Endothelial cell of hepatic sinusoid (primary cell): ENCODE data around the gene CREB5.
"Not testable (repeated sequence)": the region's sequence is repeated elsewhere in the genome, so short reads cannot be mapped to it uniquely, and the experiment has no call there.

Experiments used
- in situ Hi-C: cut with HindIII; loops from 2 replicates; pipeline ENCODE4 v1.10.0; 2017; ENCODE audit warnings: low sequenced_read_pairs

The CREB5 gene

DNA sequence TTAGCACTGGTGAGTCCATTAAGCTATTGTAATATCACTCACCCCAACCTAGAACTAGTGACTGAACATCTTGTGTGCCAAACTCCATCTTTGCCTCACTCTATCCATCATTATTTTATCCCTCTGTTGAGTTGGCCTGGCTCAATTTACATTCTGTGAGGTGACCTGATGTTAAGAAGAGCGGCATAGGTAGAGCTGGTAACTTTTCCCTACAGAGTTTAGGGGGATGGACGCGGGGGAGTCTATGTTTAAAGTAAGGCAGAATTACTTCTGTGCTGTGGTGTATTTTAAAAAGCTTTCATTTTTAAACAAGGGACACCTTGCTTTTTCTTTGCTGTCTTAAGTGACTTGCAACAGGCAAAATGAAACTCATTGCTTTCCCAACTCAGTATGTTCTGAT lies 186.3 kb downstream of the CREB5 start:
- in situ Hi-C loops = no loop called here

DNA sequence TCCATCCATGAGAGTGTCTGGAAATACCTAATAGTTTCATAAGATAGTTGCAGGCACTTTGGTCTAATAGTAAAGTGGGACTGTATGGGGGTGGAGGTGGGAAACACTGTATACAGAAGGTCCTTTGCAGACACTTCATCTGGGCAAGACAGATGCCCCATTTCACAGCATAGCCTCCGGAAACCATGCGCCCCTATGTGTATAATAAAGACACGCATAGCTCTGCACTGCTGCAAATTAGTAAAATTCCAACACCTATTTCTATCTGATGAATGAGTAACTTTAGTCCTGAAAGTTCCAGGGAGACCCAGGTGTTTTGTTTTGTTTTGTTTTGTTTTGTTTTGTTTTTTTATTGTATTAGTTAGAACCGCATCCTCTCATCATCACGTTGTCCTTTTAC lies 187.1 kb downstream of the CREB5 start:
- in situ Hi-C loops = no loop called here

DNA sequence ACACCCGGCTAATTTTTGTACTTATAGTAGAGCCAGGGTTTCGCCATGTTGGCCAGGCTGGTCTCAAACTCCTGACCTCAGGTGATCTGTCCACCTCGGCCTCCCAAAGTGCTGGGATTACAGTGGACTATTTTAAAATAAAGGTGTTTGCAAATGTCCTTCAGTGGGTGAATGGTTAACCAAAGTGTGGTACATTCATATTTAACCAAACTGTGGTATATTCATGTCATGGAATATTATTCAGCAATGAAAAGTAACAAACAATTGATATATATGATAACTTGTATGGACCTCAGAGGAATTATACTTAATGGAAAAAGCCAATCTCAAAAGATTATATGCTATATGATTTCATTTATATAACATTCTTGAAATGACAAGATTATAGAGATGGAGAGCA lies 190.0 kb downstream of the CREB5 start:
- in situ Hi-C loops = no loop called here

DNA sequence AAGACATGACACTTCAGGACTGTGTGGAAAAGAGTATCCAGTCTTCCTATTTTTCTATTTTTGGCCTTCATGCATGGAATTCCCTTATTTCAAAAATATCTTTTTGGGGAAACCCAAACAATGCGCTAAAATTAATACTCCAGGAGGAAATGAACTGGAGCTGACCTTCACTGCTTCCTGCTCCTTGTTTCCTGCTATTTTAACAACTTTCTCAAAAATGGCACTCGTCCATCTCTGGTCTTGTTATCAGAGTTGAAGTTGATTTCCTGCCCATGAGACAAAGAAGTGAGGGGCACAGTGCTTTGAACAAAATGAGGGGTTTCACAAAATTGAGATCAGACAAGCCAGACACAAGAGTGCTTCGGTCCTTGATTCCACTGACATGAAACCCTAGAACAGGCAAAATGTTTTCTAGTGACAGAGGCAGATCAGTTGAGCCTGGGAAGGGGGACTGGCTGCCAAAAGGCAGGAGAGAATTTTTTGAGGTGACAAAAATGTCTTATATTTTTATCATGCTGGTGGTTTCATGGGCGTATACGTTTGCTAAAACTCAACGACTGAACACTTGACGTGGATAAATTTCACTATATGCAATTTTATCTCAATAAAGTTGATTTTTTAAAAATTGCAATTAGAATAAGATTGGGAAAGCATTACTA lies 193.2 kb downstream of the CREB5 start:
- in situ Hi-C loops = no loop called here

DNA sequence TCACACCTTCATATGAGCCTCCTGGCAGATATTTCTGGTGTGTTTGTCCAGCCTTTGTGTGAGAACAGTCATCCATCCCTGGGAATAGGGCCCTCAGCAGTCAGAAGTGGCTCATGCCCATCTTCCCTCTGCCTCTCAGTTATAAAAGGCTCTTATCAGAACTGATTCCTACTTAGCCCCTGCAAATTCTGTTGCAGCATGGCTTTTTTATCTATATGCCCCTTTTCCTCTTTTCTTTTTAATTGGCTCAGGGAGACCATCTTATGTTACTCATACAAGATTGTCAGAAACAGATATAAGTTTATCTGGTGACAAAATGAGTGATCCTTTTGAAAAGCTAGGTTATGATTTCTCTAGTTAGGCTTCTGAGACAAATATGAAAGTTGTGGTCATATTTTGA lies 194.1 kb downstream of the CREB5 start:
- in situ Hi-C loops = no loop called here

DNA sequence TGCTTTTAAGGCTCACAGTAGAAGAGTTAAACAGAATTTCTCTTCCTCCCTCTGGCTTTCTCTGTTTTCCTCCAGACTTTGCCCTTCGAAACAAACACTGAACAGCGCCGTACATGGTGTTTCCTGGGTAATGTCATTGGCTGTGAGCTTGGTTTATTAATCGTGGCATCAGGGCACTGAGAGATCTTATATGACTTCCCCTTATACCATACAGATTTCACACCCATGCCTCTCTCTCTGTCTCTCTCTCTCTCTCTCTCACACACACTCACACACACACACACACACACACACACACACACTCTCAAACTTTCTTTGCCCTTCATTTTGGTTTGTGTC lies 195.5 kb downstream of the CREB5 start:
- in situ Hi-C loops = no loop called here

DNA sequence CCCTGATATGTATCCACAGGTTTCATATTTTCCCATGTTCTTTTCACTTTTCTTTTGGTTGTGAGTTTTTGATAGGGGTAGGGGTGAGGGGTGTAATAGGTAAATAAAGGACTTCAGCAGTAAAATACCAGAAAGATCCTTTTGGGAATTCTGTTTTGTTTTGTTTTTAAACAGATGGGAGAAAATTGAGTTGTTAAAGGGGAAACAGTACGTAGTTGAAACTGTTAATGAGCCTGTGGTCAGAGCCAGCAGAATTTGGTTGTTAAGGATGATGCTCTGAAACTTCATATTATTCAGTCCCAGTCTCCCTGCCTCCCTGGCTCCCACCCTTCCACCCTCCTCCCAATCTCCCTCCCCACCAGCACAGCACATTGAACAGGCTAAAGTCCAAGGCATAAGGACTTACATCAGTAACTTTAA lies 195.9 kb downstream of the CREB5 start:
- in situ Hi-C loops = no loop called here

DNA sequence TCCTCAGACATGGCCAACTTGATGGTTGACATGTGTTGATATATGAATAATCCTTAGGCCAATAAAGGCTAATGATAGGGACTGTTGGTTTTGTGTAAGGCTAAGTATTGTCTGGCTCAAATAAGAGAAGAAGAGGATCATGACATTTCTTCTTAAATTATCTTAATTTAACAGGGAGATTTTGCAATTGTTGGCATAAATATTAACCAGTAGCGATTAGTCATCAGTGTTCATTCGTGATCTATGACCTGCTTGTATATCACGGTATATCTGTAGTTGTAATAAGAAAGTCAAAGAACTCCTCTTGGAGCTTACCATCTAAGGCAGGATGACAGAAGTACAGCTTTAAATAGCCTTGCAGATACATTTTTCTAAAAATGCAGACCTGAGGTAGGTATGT lies 196.4 kb downstream of the CREB5 start:
- in situ Hi-C loops = no loop called here

DNA sequence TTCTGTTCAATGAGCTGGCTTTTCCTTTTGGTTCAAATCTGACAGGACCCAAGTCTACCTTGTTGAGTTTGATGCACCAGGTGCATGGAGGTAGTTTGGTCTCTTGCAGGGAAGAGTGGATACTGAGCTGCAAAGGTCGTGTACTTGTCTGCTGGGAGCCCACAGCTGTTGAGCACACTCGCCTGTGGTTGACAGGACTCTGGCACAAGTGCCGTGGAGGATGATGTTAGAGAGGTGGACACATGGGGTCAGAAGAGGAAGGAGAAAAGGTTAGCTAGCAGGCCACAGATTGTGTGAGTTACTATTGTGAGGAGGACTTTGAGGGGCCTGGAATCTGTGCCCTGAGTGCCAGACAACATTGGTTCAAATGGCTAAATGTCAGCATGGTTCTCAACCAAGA lies 197.3 kb downstream of the CREB5 start:
- in situ Hi-C loops = no loop called here

DNA sequence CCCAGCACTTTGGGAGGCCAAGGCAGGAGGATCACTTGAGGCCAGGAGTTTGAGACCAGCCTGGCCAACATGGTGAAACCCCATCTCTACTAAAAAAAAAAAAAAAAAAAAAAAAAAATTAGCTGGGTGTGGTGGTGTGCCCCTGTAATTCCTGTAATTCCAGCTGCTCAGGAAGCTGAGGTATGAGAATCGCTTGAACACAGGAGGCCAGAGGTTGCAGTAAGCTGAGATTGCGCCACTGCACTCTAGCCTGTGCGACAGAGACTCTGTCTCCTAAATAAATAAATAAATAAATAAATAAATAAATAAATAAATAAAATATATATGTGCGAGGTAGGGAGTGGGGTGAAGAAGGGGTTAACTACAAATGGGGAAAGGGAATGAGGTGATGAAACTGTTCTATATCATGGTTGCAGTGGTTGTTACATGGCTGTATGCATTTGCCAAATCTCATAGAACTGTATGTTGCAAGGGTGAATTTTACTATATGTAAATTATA lies 199.1 kb downstream of the CREB5 start:
- in situ Hi-C loops = not testable (repeated sequence)

DNA sequence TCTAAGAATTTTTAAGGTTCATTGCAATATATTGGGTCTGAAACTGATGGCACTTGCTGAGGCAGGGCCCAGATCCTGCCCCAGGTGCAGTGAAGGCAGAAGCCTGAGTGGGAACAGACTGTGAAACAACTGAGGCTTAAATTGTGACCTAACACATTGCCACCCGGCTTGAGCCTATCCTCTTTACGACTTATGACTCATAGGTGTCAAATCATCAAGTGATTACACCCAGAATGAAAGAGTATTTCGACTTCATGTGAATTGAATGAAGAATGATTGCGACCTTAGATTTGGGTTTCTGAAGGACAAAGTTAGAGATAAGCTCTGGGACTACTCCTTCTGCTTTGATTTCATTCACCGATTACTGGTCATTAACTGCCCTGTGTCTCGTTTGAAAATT lies 200.9 kb downstream of the CREB5 start:
- in situ Hi-C loops = no loop called here

DNA sequence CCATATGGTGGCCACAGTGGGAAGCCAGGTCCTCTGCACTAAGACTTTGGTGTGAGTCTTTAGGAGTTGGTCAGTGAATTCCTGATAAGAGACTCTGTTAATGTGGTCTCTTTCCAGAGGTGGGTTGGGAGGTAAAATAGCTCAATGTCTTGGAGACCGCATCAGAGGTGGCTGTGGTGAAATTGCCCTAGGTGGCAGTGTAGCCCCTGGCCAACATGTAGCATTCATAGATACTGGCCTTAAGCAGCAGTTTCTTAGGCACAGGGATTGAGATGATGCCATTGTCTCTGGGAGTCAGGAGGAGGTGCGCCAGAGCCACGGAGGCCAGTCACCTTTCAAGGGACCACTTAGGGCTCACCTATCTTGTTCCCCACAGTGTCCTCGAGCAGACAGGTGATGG lies 202.8 kb downstream of the CREB5 start:
- in situ Hi-C loops = no loop called here

DNA sequence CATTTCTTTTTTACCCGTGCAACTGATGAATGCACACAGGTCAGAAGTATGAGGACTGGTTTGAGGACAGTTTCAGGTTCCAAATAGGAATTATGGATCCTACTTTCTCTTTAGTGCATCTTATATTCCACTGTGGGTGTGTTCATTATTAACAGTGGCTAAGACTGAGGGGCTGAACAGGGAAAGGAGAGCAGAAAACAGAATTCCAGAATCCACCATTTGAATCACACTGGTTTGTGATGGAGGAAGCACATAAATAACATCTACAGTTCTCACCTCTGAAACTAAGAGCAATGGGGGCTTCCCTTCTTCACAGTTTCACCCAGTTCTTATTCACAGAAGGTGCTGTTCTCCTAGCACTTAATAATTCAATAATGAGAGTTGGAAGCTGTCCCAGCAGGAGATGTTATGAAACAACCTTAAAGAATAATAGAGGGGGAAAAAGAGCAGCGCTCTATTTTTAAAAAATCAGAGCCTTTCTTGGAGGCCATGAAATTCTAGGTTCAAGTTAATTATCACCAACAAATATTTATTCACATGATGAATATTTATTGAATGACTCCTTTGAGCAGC lies 205.1 kb downstream of the CREB5 start:
- in situ Hi-C loops = no loop called here

DNA sequence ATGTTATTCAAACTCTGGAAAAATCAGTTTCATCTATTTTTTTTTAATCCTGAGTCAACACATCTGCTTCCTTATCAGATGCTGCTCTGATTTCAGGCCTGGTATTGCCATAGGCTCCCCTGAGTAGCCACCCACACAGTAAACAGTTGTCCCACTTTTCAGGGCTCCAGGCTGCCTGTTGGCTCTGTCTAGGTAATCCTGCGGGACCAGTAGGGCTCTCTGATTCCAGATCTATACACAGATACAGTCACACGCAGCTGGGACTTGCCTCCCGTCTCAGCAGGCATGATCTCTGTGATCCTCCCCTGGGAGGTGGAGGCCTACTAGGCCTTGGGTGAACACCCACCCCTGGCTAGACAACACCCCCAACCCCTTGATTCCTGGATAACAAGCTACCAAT lies 206.1 kb downstream of the CREB5 start:
- in situ Hi-C loops = no loop called here

DNA sequence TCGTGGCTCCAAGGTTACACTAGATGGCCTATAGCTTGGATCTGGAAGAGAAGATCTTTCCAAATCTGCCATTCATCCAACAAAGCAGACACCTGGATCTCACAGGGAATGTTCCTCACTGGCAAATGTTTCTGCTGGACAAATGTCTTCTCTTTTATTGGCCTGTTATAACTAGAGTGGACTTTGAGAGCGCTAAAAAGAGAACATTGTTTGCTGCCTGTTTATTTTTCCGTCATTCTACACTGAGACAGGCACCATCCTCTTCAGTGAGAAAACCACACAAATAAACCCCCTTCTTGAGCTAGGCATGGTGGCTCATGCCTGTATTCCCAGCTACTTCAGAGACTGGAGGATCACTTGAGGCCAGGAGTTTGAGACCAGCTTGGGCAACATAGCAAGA lies 206.9 kb downstream of the CREB5 start:
- in situ Hi-C loops = no loop called here

DNA sequence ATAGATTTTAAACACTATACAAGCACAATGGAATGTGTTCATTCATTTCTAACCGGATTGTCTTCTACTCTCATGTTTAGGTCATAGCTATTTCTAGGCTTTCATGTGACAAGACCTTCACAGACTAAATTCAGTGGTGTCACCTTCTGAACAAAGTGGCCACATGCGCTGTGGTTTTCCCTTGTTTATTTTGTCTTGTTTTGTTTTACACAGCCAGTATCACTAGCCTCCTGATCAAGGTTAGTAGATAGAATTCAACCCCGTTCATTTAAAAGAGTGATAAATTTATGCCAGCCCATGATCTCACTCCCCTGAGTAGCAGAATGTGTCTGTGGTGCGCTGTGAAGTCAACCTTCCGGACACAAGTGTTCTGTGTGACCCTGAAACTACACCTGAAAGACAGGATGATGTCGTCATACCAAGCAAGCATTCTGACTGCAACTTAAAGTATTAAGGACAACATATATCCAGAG lies 209.1 kb downstream of the CREB5 start:
- in situ Hi-C loops = no loop called here

DNA sequence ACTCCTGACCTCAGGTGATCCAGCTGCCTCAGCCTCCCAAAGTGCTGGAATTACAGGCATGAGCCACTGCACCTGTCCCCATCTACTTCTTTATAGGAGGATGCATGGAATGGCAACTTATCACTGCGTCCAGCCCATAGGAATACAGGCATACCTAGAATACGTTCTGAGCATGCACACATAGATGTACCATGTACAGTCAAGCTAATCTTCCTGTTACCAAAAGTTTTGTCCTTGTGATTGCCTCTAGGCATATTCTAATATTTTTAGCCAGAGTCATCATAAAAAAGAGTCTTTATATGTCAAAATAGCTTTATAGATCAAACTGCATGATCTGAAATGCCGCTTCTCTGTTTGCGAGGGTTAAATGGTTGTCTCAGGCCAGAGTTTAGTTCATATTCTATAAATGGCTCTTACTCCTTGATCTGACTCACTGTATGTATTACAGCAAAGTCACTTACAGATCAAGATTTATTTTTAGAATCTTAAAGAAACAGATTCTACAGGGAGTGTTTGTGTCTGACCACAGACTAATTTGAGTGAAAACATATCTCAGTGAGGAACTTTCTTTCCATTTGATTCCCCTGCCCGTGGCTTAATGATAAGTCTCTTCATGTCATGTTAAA lies 210.9 kb downstream of the CREB5 start:
- in situ Hi-C loops = no loop called here

DNA sequence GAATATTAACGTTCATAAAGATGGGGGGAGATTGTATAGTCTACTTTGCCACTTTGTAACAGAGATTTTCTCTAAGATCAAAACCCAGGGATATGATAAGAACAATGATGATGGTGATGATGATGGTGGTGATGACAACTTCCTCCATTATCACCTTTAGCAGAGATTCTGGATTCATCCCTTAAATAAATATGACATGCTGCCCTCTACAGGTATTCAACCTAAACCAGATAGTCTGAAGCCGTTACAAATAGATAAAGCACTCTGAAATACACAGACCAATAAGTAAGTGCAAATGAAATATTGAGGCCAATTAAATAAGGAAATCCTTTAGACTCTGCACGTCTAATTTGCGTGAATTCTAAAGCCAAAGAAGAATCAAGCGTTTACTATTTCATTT lies 211.5 kb downstream of the CREB5 start:
- in situ Hi-C loops = no loop called here

DNA sequence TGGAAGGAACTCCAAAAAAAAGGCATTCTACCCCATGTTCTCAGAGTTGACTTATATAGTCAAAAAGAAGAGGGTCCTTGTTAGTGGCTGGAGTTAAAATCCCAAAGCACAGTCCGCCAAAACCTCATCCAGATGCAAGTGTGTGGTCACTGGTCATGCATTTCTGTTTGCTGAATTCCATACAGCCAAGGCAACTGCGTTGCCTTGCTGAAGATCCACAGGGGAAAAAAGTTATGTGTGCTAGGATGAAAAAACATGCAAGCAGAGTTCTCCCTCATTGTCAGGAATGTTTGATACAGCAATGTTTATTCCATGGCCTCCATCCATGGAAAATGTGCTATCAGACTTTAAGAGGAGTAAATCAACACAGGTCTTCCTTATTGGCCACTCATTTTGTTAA lies 213.1 kb downstream of the CREB5 start:
- in situ Hi-C loops = no loop called here

DNA sequence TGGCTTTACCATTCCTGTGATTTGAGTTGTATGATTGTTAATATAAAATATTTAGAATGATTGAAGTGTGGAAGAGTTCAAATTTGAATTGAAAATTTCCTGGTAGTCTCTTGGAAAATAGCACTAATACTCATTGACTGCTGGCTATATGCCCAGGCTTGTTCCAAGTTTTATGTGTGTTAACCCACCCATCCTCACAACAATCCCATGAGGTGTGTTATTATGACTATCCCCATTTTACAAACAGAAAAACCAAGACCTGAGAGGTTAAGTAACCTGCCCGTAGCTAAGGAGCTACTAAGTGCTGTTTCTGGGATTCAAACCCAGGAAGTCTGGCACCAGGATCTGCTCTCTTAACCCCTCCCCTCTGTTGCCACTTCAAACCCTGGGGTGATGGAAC lies 213.9 kb downstream of the CREB5 start:
- in situ Hi-C loops = no loop called here

DNA sequence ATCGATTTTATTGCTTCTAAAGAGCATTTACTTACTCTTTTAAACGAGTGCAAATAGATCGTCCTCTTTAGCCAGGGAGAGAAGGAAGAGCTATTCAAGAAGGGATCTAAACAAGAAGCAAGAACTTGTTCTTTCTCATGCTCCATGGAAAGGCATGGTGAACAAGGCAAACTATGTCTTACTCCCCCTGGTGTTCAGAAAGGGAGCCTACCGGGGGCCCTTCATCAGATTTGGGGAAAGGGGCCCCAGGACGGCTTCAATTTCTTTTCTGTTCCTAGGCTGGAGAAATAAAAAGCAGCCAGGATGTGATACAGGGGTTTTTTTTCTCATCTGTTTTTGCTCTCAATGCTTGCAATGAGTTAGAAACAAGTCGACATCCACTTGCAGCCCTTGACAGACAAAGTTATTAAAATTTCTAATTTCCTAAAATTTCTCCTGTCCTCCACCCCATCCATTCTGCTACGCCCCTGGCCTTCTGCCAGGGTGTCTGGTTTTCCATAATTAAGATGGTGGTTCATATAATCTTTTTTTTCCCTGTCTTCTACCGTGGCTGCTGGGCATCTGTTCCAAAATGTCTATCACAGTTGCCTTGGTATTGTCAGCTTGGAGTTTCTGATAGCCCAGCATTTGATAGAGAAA lies 214.4 kb downstream of the CREB5 start:
- in situ Hi-C loops = no loop called here

DNA sequence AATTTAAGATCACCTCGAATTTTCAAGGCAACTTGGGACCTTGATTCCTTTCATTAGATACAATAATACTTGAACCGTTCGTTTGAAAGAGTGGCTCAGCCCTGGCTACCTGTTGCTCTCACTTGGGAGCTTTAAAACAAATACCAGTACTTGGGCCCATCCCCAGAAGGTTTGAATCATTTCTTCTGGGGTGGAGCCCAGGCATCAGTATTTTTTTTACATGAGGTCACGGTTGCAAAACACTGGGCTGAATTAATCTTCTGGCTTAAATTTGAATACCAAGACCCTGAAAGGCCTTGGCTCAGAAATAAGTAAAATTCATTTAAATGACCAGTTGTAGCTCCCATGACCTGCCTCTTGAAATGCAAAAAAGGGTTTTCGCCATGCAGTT lies 214.9 kb downstream of the CREB5 start:
- in situ Hi-C loops = no loop called here
